Endodermal cell (in vitro differentiated cells): ENCODE results near the gene BRI3BP. TPM values are rescaled to one million over a fixed set of nuclear protein-coding genes. Genes with fewer than 3 reads are reported as not detected.

Source experiments
- DNase-seq: peaks from one replicate; pipeline ENCODE4 v3.0.0-alpha.2; 2017
- H3K27ac ChIP-seq: 2 replicates; pipeline ENCODE4 v1.5.1; 2013; ENCODE audit warnings: mild to moderate bottlenecking, low read depth, low read length, moderate library complexity
- H3K27me3 ChIP-seq: 2 replicates; pipeline ENCODE4 v1.6.1; 2013; ENCODE audit warnings: mild to moderate bottlenecking, low read length, moderate library complexity; ENCODE audit not compliant: insufficient read depth, control insufficient read depth, poor library complexity, severe bottlenecking
- H3K36me3 ChIP-seq: 2 replicates; pipeline ENCODE4 v1.7.0; 2013; ENCODE audit warnings: mild to moderate bottlenecking, low read length, moderate library complexity; ENCODE audit not compliant: control insufficient read depth, insufficient read depth
- H3K4me1 ChIP-seq: one replicate; pipeline ENCODE4 v1.7.0; 2013; ENCODE audit warnings: low read length; ENCODE audit not compliant: control insufficient read depth, insufficient read depth
- H3K4me3 ChIP-seq: 2 replicates; pipeline ENCODE4 v1.5.1; 2013; ENCODE audit warnings: mild to moderate bottlenecking, low read length, moderate library complexity
- H3K9ac ChIP-seq: 2 replicates; pipeline ENCODE4 v1.6.1; 2013; ENCODE audit warnings: mild to moderate bottlenecking, low read length, moderate library complexity; ENCODE audit not compliant: poor library complexity, severe bottlenecking; ENCODE audit errors: extremely low read depth
- H3K9me3 ChIP-seq: 2 replicates; pipeline ENCODE4 v1.6.1; 2013; ENCODE audit warnings: mild to moderate bottlenecking, low read length, moderate library complexity; ENCODE audit not compliant: control insufficient read depth
- H3K27ac Mint-ChIP-seq: 2 replicates; pipeline ENCODE4 v1.8.0; 2020; ENCODE audit warnings: mixed read lengths
- H3K27me3 Mint-ChIP-seq: 2 replicates; pipeline ENCODE4 v1.8.0; 2021; ENCODE audit warnings: mild to moderate bottlenecking, mixed read lengths; ENCODE audit not compliant: insufficient read depth
- H3K36me3 Mint-ChIP-seq: 2 replicates; pipeline ENCODE4 v1.8.0; 2020; ENCODE audit warnings: low read depth, mixed read lengths
- H3K4me1 Mint-ChIP-seq: 2 replicates; pipeline ENCODE4 v1.8.0; 2020; ENCODE audit warnings: mixed read lengths
- H3K4me3 Mint-ChIP-seq: 2 replicates; pipeline ENCODE4 v1.8.0; 2020; ENCODE audit warnings: mild to moderate bottlenecking, moderate library complexity, mixed read lengths
- H3K9me3 Mint-ChIP-seq: 2 replicates; pipeline ENCODE4 v1.8.0; 2020; ENCODE audit warnings: mild to moderate bottlenecking, mixed read lengths
- WGBS, 2 experiments: methylation state at CpG; one replicate each; pipeline versions ENCODE4 v1.1.5 to v1.1.7; 2013; ENCODE audit warnings: missing lambda C conversion rate in 2 of 2, mixed read lengths in 1 of 2; ENCODE audit not compliant: insufficient coverage in 1 of 2, insufficient read length in 1 of 2; 5-methylcytosine and 5-hydroxymethylcytosine counted together
- total RNA-seq, 2 donors: library from RNA; stranded (reverse); fragmentation: NEBNext Ultra II Directional in 1 of 2; extraction: Animal tissue kit (Norgen Biotek cat#: 25700) in 1 of 2; gene quantifications; 2 replicates in 1 of 2; 3 replicates in 1 of 2; pipeline ENCODE4 v1.2.1, GENCODE V29; 2021
- TF ChIP-seq, protein P1 (sequence below): fragments of 200-600 bp; sonication (generic); conservative IDR thresholded peaks from 2 replicates; pipeline ENCODE4 v1.5.0; 2021; ENCODE audit warnings: antibody characterized with exemption, mild to moderate bottlenecking

BRI3BP gene
- total RNA-seq, 2 donors from 2014 or later, result 10.5 to 16.0 TPM

DNA sequence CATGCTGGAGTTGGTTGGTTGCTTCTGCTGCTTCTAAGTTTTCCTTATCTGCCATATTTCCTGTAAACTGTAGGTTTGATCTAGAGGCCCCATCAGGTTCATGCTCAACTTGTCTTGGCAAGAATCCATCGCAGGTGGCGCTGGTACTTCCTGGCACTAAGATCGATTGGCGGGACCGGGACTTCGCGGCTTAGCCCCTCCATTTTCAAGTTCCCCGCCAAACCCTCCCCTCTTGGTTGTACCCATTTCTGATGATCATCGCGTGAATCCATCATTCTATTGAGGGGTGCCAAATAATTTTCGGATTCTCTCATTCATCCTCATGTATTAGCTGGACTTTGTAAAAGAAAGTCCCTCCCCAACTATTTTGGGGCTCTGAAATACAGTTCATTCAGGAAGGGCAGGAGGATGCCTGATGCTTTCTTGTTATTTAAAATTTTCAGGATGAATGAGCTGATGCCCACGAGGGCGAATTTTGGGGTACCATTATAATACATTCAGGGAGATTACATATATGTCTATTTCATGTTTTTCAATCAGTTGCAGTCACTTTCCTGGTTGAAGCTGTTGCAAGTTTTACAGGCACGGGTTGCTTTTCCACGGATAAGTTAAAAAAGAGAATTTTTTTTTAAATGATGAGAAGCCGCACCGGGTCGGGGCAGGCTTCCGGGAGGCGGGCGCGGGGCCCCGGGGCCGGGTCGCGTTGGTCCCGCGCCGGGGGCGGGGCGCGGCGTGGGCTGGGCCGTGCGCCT is 395 bp upstream of the BRI3BP start:
- H3K27me3 ChIP-seq, result no peaks in the 10 kb centered on the region
- H3K27ac ChIP-seq, result no peak overlapping the region
- no peaks in the 10 kb centered on the region for H3K36me3 ChIP-seq
- H3K27ac Mint-ChIP-seq, result peak overlapping the region; percentile 11
- H3K9me3 ChIP-seq, result no peaks in the 10 kb centered on the region
- H3K9me3 Mint-ChIP-seq, result no peaks in the 10 kb centered on the region
- H3K36me3 Mint-ChIP-seq, result peaks cover under 1% of the 10 kb centered on the region
- H3K4me3 ChIP-seq, result peak overlapping the region; percentile 91
- no peaks in the 10 kb centered on the region for H3K27me3 Mint-ChIP-seq
- TF ChIP-seq, protein P1, sequence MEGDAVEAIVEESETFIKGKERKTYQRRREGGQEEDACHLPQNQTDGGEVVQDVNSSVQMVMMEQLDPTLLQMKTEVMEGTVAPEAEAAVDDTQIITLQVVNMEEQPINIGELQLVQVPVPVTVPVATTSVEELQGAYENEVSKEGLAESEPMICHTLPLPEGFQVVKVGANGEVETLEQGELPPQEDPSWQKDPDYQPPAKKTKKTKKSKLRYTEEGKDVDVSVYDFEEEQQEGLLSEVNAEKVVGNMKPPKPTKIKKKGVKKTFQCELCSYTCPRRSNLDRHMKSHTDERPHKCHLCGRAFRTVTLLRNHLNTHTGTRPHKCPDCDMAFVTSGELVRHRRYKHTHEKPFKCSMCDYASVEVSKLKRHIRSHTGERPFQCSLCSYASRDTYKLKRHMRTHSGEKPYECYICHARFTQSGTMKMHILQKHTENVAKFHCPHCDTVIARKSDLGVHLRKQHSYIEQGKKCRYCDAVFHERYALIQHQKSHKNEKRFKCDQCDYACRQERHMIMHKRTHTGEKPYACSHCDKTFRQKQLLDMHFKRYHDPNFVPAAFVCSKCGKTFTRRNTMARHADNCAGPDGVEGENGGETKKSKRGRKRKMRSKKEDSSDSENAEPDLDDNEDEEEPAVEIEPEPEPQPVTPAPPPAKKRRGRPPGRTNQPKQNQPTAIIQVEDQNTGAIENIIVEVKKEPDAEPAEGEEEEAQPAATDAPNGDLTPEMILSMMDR, result peak; percentile 81
- whole genome bisulfite sequencing, 2 experiments, result 0% methylated on average over 11 to 34 of the region's 35 CpGs
- H3K4me3 Mint-ChIP-seq, result peak overlapping the region; percentile 83
- peak overlapping the region; percentile 26 for H3K9ac ChIP-seq
- H3K4me1 ChIP-seq, result no peaks in the 10 kb centered on the region
- DNase-seq, result peak; percentile 98
- peaks cover 15% of the 10 kb centered on the region for H3K4me1 Mint-ChIP-seq

DNA sequence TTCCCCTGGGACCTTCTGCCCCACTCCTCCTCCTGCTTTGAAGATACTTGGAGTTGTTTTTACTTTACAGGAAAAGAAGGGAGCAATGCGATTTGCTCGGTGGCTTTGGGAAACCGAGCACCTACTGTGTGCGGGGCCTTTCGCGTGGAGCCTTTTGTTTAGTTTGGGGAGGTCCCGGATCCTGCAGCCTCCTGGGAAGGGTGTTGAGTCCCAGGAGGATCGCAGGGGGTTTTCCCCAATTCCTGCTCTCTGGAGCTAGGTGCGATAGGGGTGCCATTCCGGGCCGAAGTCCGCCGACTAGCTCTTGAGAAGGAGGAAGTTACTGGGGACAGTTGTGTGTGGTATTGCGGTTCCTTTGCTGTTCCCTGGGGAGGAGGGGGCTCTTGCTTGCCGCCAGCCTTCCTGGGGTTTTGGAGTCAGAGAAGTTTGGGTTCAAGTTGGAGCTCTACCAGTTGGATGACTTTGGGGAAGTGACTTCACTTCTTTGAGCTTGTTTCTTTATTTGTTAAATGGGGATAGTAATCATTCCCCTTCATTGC is 1.1 kb downstream of the BRI3BP start:
- H3K27ac ChIP-seq, result no peak overlapping the region
- DNase-seq, result peak; percentile 77
- H3K4me3 Mint-ChIP-seq, result peak overlapping the region; percentile 83
- no peaks in the 10 kb centered on the region for H3K9me3 ChIP-seq
- WGBS, 2 experiments, result 2 to 6% methylated on average over 11 to 15 of the region's 15 CpGs
- H3K9ac ChIP-seq, result peak overlapping the region; percentile 36
- H3K27me3 ChIP-seq, result no peaks in the 10 kb centered on the region
- peaks cover 10% of the 10 kb centered on the region for H3K4me1 Mint-ChIP-seq
- no peaks in the 10 kb centered on the region for H3K4me1 ChIP-seq
- peaks cover 3% of the 10 kb centered on the region for H3K36me3 Mint-ChIP-seq
- no peaks in the 10 kb centered on the region for H3K27me3 Mint-ChIP-seq
- no peaks in the 10 kb centered on the region for H3K36me3 ChIP-seq
- H3K27ac Mint-ChIP-seq, result peak overlapping the region; percentile 75
- TF ChIP-seq, protein P1, result no peak
- no peaks in the 10 kb centered on the region for H3K9me3 Mint-ChIP-seq
- H3K4me3 ChIP-seq, result peak overlapping the region; percentile 87

DNA sequence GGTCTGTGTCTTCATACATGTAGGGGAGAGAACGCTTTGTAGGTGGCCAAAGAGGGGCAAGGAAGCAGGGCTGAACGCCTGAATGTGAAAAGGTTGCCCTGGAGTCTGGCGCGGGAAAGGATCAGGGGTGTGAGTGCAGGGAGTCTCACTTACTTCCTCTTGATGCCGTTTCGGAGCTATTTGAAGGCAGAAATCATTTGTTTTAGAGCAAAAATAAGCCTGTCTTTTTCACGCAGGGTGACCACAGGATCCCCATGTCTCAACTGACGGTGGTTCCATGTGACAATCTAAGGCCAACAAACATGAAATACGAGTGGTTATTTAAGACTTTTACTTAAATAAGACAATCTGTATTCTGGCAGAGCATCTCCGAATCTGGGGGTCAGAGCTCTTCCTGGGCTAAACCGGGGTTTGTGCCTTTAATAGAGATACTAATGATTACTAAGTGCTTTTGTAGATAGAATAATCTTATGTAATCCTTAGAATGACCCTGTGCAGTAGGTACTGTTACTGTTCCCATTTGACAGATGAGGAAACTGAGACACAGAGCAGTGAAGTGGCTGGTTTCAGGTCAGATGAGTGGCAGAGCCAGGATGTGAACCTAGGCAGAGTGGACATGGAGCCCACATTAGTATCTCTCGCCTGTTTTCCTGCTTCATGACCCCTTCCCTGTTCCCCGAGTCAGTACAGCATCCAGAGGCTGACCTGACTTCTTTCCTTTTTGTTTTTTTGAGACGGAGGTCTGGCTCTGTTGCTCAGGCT is 1.9 kb downstream of the BRI3BP start:
- 73 to 76% methylated on average over 11 to 14 of the region's 14 CpGs for WGBS, 2 experiments
- no peak overlapping the region for H3K9ac ChIP-seq
- TF ChIP-seq, protein P1, result no peak

More for the DNA sequence above, 1.9 kb downstream of the BRI3BP start:
- DNase-seq, result peak; percentile 76
- Mint-ChIP-seq H3K4me1 (peaks cover 10% of the 10 kb centered on the region), H3K9me3 (no peaks in the 10 kb centered on the region), H3K27ac (no peak overlapping the region), H3K36me3 (peaks cover 3% of the 10 kb centered on the region), H3K4me3 (peak overlapping the region; percentile 83), H3K27me3 (no peaks in the 10 kb centered on the region)
- Histone ChIP-seq H3K4me3 (peak overlapping the region; percentile 87), H3K9me3 (no peaks in the 10 kb centered on the region), H3K27me3 (no peaks in the 10 kb centered on the region), H3K4me1 (no peaks in the 10 kb centered on the region), H3K36me3 (no peaks in the 10 kb centered on the region), H3K27ac (no peak overlapping the region)
